ENCODE results near the gene RREB1.

DNA sequence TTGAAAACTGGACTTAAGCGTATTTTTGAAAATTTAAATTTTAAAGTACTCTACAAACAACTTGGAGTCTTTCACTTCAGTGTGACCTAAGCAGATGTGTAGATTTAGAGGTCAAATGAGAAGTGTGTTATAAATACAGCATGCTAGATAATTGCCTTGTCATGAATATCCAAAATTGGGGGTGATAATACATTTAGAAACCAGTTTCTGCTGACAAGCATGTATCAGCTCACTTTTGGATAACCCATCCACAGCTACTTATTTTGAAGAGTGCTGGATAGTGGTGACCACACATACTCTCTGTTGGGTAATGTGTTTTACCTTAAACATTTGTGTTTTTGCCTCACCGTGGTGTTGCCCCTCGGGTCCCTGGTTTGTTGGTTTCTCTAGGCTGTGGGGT is 14.9 kb downstream of the RREB1 start:
- TF ChIP-seq, protein P1, sequence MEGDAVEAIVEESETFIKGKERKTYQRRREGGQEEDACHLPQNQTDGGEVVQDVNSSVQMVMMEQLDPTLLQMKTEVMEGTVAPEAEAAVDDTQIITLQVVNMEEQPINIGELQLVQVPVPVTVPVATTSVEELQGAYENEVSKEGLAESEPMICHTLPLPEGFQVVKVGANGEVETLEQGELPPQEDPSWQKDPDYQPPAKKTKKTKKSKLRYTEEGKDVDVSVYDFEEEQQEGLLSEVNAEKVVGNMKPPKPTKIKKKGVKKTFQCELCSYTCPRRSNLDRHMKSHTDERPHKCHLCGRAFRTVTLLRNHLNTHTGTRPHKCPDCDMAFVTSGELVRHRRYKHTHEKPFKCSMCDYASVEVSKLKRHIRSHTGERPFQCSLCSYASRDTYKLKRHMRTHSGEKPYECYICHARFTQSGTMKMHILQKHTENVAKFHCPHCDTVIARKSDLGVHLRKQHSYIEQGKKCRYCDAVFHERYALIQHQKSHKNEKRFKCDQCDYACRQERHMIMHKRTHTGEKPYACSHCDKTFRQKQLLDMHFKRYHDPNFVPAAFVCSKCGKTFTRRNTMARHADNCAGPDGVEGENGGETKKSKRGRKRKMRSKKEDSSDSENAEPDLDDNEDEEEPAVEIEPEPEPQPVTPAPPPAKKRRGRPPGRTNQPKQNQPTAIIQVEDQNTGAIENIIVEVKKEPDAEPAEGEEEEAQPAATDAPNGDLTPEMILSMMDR (conservative IDR thresholded peaks at IDR 0.05; ENCODE audit: low read depth in 2 of 2): no peak
- TF ChIP-seq EZH2 (IDR thresholded peaks at IDR 0.05; ENCODE audit: low read depth, unreplicated experiment) (no peak), POLR2AphosphoS5 (IDR thresholded peaks at IDR 0.05; ENCODE audit: low read depth) (no peak), CREB1 (CRISPR knock-in tag; IDR thresholded peaks at IDR 0.05; ENCODE audit: low read depth) (no peak), EZH2phosphoT487 (IDR thresholded peaks at IDR 0.05; ENCODE audit: unreplicated experiment) (no peak), JUNB (IDR thresholded peaks at IDR 0.05; ENCODE audit: unreplicated experiment) (no peak), ZNF331 (CRISPR knock-in tag; IDR thresholded peaks at IDR 0.05; ENCODE audit: low read depth) (no peak), ZNF462 (CRISPR knock-in tag; IDR thresholded peaks at IDR 0.05) (no peak)
- TF ChIP-seq, protein P2, sequence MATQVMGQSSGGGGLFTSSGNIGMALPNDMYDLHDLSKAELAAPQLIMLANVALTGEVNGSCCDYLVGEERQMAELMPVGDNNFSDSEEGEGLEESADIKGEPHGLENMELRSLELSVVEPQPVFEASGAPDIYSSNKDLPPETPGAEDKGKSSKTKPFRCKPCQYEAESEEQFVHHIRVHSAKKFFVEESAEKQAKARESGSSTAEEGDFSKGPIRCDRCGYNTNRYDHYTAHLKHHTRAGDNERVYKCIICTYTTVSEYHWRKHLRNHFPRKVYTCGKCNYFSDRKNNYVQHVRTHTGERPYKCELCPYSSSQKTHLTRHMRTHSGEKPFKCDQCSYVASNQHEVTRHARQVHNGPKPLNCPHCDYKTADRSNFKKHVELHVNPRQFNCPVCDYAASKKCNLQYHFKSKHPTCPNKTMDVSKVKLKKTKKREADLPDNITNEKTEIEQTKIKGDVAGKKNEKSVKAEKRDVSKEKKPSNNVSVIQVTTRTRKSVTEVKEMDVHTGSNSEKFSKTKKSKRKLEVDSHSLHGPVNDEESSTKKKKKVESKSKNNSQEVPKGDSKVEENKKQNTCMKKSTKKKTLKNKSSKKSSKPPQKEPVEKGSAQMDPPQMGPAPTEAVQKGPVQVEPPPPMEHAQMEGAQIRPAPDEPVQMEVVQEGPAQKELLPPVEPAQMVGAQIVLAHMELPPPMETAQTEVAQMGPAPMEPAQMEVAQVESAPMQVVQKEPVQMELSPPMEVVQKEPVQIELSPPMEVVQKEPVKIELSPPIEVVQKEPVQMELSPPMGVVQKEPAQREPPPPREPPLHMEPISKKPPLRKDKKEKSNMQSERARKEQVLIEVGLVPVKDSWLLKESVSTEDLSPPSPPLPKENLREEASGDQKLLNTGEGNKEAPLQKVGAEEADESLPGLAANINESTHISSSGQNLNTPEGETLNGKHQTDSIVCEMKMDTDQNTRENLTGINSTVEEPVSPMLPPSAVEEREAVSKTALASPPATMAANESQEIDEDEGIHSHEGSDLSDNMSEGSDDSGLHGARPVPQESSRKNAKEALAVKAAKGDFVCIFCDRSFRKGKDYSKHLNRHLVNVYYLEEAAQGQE (IDR thresholded peaks at IDR 0.05; ENCODE audit: unreplicated experiment): no peak
- TF ChIP-seq, protein P3, sequence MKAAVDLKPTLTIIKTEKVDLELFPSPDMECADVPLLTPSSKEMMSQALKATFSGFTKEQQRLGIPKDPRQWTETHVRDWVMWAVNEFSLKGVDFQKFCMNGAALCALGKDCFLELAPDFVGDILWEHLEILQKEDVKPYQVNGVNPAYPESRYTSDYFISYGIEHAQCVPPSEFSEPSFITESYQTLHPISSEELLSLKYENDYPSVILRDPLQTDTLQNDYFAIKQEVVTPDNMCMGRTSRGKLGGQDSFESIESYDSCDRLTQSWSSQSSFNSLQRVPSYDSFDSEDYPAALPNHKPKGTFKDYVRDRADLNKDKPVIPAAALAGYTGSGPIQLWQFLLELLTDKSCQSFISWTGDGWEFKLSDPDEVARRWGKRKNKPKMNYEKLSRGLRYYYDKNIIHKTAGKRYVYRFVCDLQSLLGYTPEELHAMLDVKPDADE (IDR thresholded peaks at IDR 0.05): no peak

All from GM23338 (cell line).